Chondrocyte (in vitro differentiated cells): ENCODE measurements around the gene MAGEB4. TPM values are rescaled to one million over a fixed set of nuclear protein-coding genes. Genes with fewer than 3 reads are reported as not detected.

Source experiments
- DNase-seq: peaks from one replicate; pipeline ENCODE4 v3.0.0; 2021; ENCODE audit warnings: mixed read lengths, low spot score
- H3K27ac Mint-ChIP-seq: one replicate; pipeline ENCODE4 v1.8.0; 2021; ENCODE audit warnings: mild to moderate bottlenecking, moderate library complexity, mixed read lengths; ENCODE audit not compliant: unreplicated experiment
- H3K27me3 Mint-ChIP-seq: 2 replicates; pipeline ENCODE4 v1.8.0; 2021; ENCODE audit warnings: low read depth, mixed read lengths
- H3K36me3 Mint-ChIP-seq: 2 replicates; pipeline ENCODE4 v1.8.0; 2021; ENCODE audit warnings: low read depth, mixed read lengths
- H3K4me1 Mint-ChIP-seq: 2 replicates; pipeline ENCODE4 v1.8.0; 2021; ENCODE audit warnings: low read depth, mild to moderate bottlenecking, mixed read lengths
- H3K4me3 Mint-ChIP-seq: one replicate; pipeline ENCODE4 v1.8.0; 2021; ENCODE audit warnings: mild to moderate bottlenecking, moderate library complexity, mixed read lengths; ENCODE audit not compliant: unreplicated experiment
- H3K9me3 Mint-ChIP-seq: 2 replicates; pipeline ENCODE4 v1.8.0; 2021; ENCODE audit warnings: low read depth, mixed read lengths
- CTCF ChIP-seq: fragments of 200-600 bp; sonication (generic); IDR thresholded peaks from 2 replicates; pipeline ENCODE4 v1.5.0; 2021; ENCODE audit warnings: antibody characterized with exemption, mild to moderate bottlenecking, moderate library complexity
- total RNA-seq: library from RNA; stranded (reverse); gene quantifications from 3 replicates; pipeline ENCODE4 v1.2.1, GENCODE V29; 2021

MAGEB4 gene
- total RNA-seq, 1 donor from 2014 or later, result not detected

- no peak for DNase-seq
- no peaks in the 10 kb centered on the region for H3K36me3 Mint-ChIP-seq
- no peak for TF ChIP-seq CTCF
- no peak overlapping the region for H3K4me3 Mint-ChIP-seq
- no peak overlapping the region for H3K27ac Mint-ChIP-seq
- H3K27me3 Mint-ChIP-seq, result no peaks in the 10 kb centered on the region
- H3K9me3 Mint-ChIP-seq, result no peaks in the 10 kb centered on the region
- no peaks in the 10 kb centered on the region for H3K4me1 Mint-ChIP-seq
Observed at GRCh38 chrX:30219372-30219771, 22.4 kb upstream of the MAGEB4 start.

- H3K27ac Mint-ChIP-seq, result no peak overlapping the region
- H3K27me3 Mint-ChIP-seq, result no peaks in the 10 kb centered on the region
- no peaks in the 10 kb centered on the region for H3K4me1 Mint-ChIP-seq
- H3K9me3 Mint-ChIP-seq, result no peaks in the 10 kb centered on the region
- no peak overlapping the region for H3K4me3 Mint-ChIP-seq
- no peaks in the 10 kb centered on the region for H3K36me3 Mint-ChIP-seq
- DNase-seq, result no peak
- no peak for TF ChIP-seq CTCF
Observed at GRCh38 chrX:30220661-30221060, 21.1 kb upstream of the MAGEB4 start.

- no peaks in the 10 kb centered on the region for H3K36me3 Mint-ChIP-seq
- no peaks in the 10 kb centered on the region for H3K9me3 Mint-ChIP-seq
- no peak overlapping the region for H3K4me3 Mint-ChIP-seq
- no peak for DNase-seq
- no peak for TF ChIP-seq CTCF
- H3K4me1 Mint-ChIP-seq, result no peaks in the 10 kb centered on the region
- H3K27me3 Mint-ChIP-seq, result peaks cover 2% of the 10 kb centered on the region
- no peak overlapping the region for H3K27ac Mint-ChIP-seq
Observed at GRCh38 chrX:30224536-30224935, 17.3 kb upstream of the MAGEB4 start.

GRCh38 chrX:30228526-30228925 is 13.3 kb upstream of the MAGEB4 start:
- H3K4me1 Mint-ChIP-seq, result no peaks in the 10 kb centered on the region
- no peak for TF ChIP-seq CTCF
- H3K9me3 Mint-ChIP-seq, result no peaks in the 10 kb centered on the region
- no peak overlapping the region for H3K4me3 Mint-ChIP-seq
- no peak for DNase-seq
- no peaks in the 10 kb centered on the region for H3K36me3 Mint-ChIP-seq
- no peak overlapping the region for H3K27ac Mint-ChIP-seq
- peaks cover 2% of the 10 kb centered on the region for H3K27me3 Mint-ChIP-seq

- no peak within 1 kb of the TSS for H3K4me3 Mint-ChIP-seq
- no peak within 1 kb of the TSS for H3K27ac Mint-ChIP-seq
- peaks cover 4% of the 10 kb centered on the region for H3K27me3 Mint-ChIP-seq
- TF ChIP-seq CTCF, result no peak
- no peaks in the 10 kb centered on the region for H3K36me3 Mint-ChIP-seq
- H3K4me1 Mint-ChIP-seq, result no peaks in the 10 kb centered on the region
- no peaks in the 10 kb centered on the region for H3K9me3 Mint-ChIP-seq
- no peak for DNase-seq
Observed at GRCh38 chrX:30230395-30230794, 11.4 kb upstream of the MAGEB4 start, which contains the start of gene MAGEB3. MAGEB3 (plus strand) TSS chrX:30230657; CDS start chrX:30235925, 5,268 bp downstream.
